ENCODE data around the gene PPP1R16B.

PPP1R16B gene

GRCh38 chr20:38880952-38881735, 75.6 kb downstream of the PPP1R16B start:
- no peak for DNase-seq

GRCh38 chr20:38881806-38882440, 76.4 kb downstream of the PPP1R16B start:
- DNase-seq, result no peak

- DNase-seq, result no peak
Measured at GRCh38 chr20:38882600-38882999, 77.1 kb downstream of the PPP1R16B start.

- no peak for DNase-seq
Measured at GRCh38 chr20:38883081-38883980, 77.8 kb downstream of the PPP1R16B start.

- peak; percentile 94 for DNase-seq
Measured at GRCh38 chr20:38883981-38884733, 78.7 kb downstream of the PPP1R16B start.

GRCh38 chr20:38885357-38885756, 79.9 kb downstream of the PPP1R16B start:
- DNase-seq, result no peak

GRCh38 chr20:38888059-38888831, 82.7 kb downstream of the PPP1R16B start:
- DNase-seq, result no peak

GRCh38 chr20:38889050-38889449, 83.6 kb downstream of the PPP1R16B start:
- DNase-seq, result no peak

GRCh38 chr20:38889792-38890496, 84.4 kb downstream of the PPP1R16B start:
- peak; percentile 41 for DNase-seq

GRCh38 chr20:38890497-38890818, 85.0 kb downstream of the PPP1R16B start:
- no peak for DNase-seq

GRCh38 chr20:38892091-38892981, 86.8 kb downstream of the PPP1R16B start:
- no peak for DNase-seq

GRCh38 chr20:38893056-38893564, 87.6 kb downstream of the PPP1R16B start:
- no peak for DNase-seq

GRCh38 chr20:38893565-38894090, 88.1 kb downstream of the PPP1R16B start:
- DNase-seq, result peak; percentile 54

GRCh38 chr20:38894091-38894847, 88.8 kb downstream of the PPP1R16B start:
- no peak for DNase-seq

GRCh38 chr20:38895098-38895949, 89.8 kb downstream of the PPP1R16B start:
- no peak for DNase-seq

- no peak for DNase-seq
Measured at GRCh38 chr20:38896009-38896594, 90.6 kb downstream of the PPP1R16B start.

- no peak for DNase-seq
Measured at GRCh38 chr20:38897267-38897666, 91.8 kb downstream of the PPP1R16B start.

GRCh38 chr20:38900606-38901005, 95.1 kb downstream of the PPP1R16B start:
- DNase-seq, result no peak
